ENCODE measurements around the gene STAC3. TPM values are rescaled to one million over a fixed set of nuclear protein-coding genes. Genes with fewer than 3 reads are reported as not detected.

STAC3 gene
- total and polyA plus RNA-seq, 2 donors from 2014 or later, result 1.5 to 3.1 TPM

GRCh38 chr12:57237932-57238853, 12.8 kb downstream of the STAC3 start:
- no peak for TF ChIP-seq CTCF (IDR thresholded peaks at IDR 0.05; ENCODE audit: borderline replicate concordance, extremely low read depth, insufficient read depth)
- peak in 1 of 5 donors; percentile 71 for DNase-seq
- intact Hi-C loops (cut with DNase I), result no loop called here
- FAIRE-seq, result no peak
- H3K27me3 ChIP-seq (ENCODE audit: control insufficient read depth, insufficient read depth, low read length), result peaks cover 35% of the 10 kb centered on the region
- peak overlapping the region in 1 of 3 donors; percentile 37 for H3K4me3 ChIP-seq (ENCODE audit: low read length in 3 of 3)
- peaks cover 0 to 12% (median 4%) of the 10 kb centered on the region in 3 donors for H3K36me3 ChIP-seq (ENCODE audit: control insufficient read depth in 2 of 3, insufficient read depth in 3 of 3, low read length in 3 of 3)
- no peak overlapping the region for H3K9ac ChIP-seq (ENCODE audit: low read length in 3 of 3)
- no peak overlapping the region for H3K27ac ChIP-seq (ENCODE audit: low read depth in 2 of 2, low read length in 2 of 2)
- H3K4me1 ChIP-seq (ENCODE audit: control insufficient read depth in 2 of 3, insufficient read depth in 2 of 3, low read depth in 1 of 3, low read length in 3 of 3), result peaks cover 3 to 32% (median 4%) of the 10 kb centered on the region in 3 donors
- no peaks in the 10 kb centered on the region for H3K9me3 ChIP-seq (ENCODE audit: control insufficient read depth in 2 of 3, insufficient read depth in 1 of 3, low read length in 3 of 3)

GRCh38 chr12:57237596-57237931, 13.4 kb downstream of the STAC3 start:
- no peak for TF ChIP-seq CTCF (IDR thresholded peaks at IDR 0.05; ENCODE audit: borderline replicate concordance, extremely low read depth, insufficient read depth)
- FAIRE-seq (no peak), DNase-seq (no peak)
- peaks cover 3 to 18% (median 10%) of the 10 kb centered on the region in 3 donors for H3K36me3 ChIP-seq (ENCODE audit: control insufficient read depth in 2 of 3, insufficient read depth in 3 of 3, low read length in 3 of 3)
- H3K9ac ChIP-seq (ENCODE audit: low read length in 3 of 3), result no peak overlapping the region
- no peak overlapping the region for H3K27ac ChIP-seq (ENCODE audit: low read depth in 2 of 2, low read length in 2 of 2)
- H3K9me3 ChIP-seq (ENCODE audit: control insufficient read depth in 2 of 3, insufficient read depth in 1 of 3, low read length in 3 of 3), result no peaks in the 10 kb centered on the region
- intact Hi-C loops (cut with DNase I), result no loop called here
- H3K4me1 ChIP-seq (ENCODE audit: control insufficient read depth in 2 of 3, insufficient read depth in 2 of 3, low read depth in 1 of 3, low read length in 3 of 3), result peaks cover 3 to 28% (median 4%) of the 10 kb centered on the region in 3 donors
- no peak overlapping the region for H3K4me3 ChIP-seq (ENCODE audit: low read length in 3 of 3)
- H3K27me3 ChIP-seq (ENCODE audit: control insufficient read depth, insufficient read depth, low read length), result peaks cover 35% of the 10 kb centered on the region

- no peak for TF ChIP-seq CTCF (IDR thresholded peaks at IDR 0.05; ENCODE audit: borderline replicate concordance, extremely low read depth, insufficient read depth)
- Histone ChIP-seq H3K4me3 (ENCODE audit: low read length in 3 of 3) (no peak overlapping the region), H3K9ac (ENCODE audit: low read length in 3 of 3) (no peak overlapping the region), H3K9me3 (ENCODE audit: control insufficient read depth in 2 of 3, insufficient read depth in 1 of 3, low read length in 3 of 3) (no peaks in the 10 kb centered on the region), H3K27ac (ENCODE audit: low read depth in 2 of 2, low read length in 2 of 2) (no peak overlapping the region), H3K4me1 (ENCODE audit: control insufficient read depth in 2 of 3, insufficient read depth in 2 of 3, low read depth in 1 of 3, low read length in 3 of 3) (peaks cover 3 to 24% (median 4%) of the 10 kb centered on the region in 3 donors), H3K27me3 (ENCODE audit: control insufficient read depth, insufficient read depth, low read length) (peaks cover 33% of the 10 kb centered on the region), H3K36me3 (ENCODE audit: control insufficient read depth in 2 of 3, insufficient read depth in 3 of 3, low read length in 3 of 3) (peaks cover 3 to 23% (median 11%) of the 10 kb centered on the region in 3 donors)
- intact Hi-C loops (cut with DNase I), result no loop called here
- DNase-seq (peak in 2 of 5 donors; percentile 46 to 57), FAIRE-seq (no peak)
Measured at GRCh38 chr12:57236925-57237595, 13.9 kb downstream of the STAC3 start.

Measured in kidney (tissue), 14 donors.